HG03196 (cell line): ENCODE data around the gene AHSP.
A peak's percentile ranks its signal among the peaks of the same experiment; 100 is the strongest.
"Not testable (repeated sequence)": the region's sequence is repeated elsewhere in the genome, so short reads cannot be mapped to it uniquely, and the experiment has no call there.

Experiments
- ATAC-seq: cut with Tn5 transposase; IDR thresholded peaks from one replicate; pipeline ENCODE4 v1.9.1; 2021; ENCODE audit not compliant: unreplicated experiment

Gene AHSP

GRCh38 chr16:31499928-31500327, 27.8 kb upstream of the AHSP start:
- no peak for ATAC-seq

GRCh38 chr16:31501226-31501965, 26.3 kb upstream of the AHSP start:
- no peak for ATAC-seq

- no peak for ATAC-seq
Measured at GRCh38 chr16:31501966-31502348, 25.7 kb upstream of the AHSP start.

GRCh38 chr16:31502981-31503380, 24.7 kb upstream of the AHSP start:
- ATAC-seq, result no peak

- ATAC-seq, result not testable (repeated sequence)
Measured at GRCh38 chr16:31503555-31503954, 24.1 kb upstream of the AHSP start.

GRCh38 chr16:31504159-31504558, 23.5 kb upstream of the AHSP start:
- ATAC-seq, result no peak

- peak; percentile 36 for ATAC-seq
Measured at GRCh38 chr16:31505483-31505882, 22.2 kb upstream of the AHSP start.

GRCh38 chr16:31507617-31507928, 20.1 kb upstream of the AHSP start:
- ATAC-seq, result no peak

- ATAC-seq, result peak; percentile 86
Measured at GRCh38 chr16:31507929-31508705, 19.6 kb upstream of the AHSP start, which contains the start of gene RUSF1. TSS of gene RUSF1 (minus strand) at chr16:31508391. CDS start at chr16:31508373, 18 bp downstream.

GRCh38 chr16:31508706-31509195, 18.9 kb upstream of the AHSP start:
- ATAC-seq, result no peak

- no peak for ATAC-seq
Measured at GRCh38 chr16:31513126-31513525, 14.6 kb upstream of the AHSP start.

- ATAC-seq, result no peak
Measured at GRCh38 chr16:31513884-31514283, 13.8 kb upstream of the AHSP start.

GRCh38 chr16:31517800-31518402, 9.8 kb upstream of the AHSP start:
- ATAC-seq, result no peak

- no peak for ATAC-seq
Measured at GRCh38 chr16:31519759-31520431, 7.8 kb upstream of the AHSP start.

GRCh38 chr16:31521368-31521767, 6.3 kb upstream of the AHSP start:
- ATAC-seq, result no peak

- ATAC-seq, result no peak
Measured at GRCh38 chr16:31522071-31522470, 5.6 kb upstream of the AHSP start.

GRCh38 chr16:31523768-31524167, 3.9 kb upstream of the AHSP start:
- not testable (repeated sequence) for ATAC-seq

GRCh38 chr16:31525113-31525512, 2.6 kb upstream of the AHSP start:
- ATAC-seq, result no peak

- ATAC-seq, result no peak
Measured at GRCh38 chr16:31528523-31529107, 915 bp downstream of the AHSP start.

- no peak for ATAC-seq
Measured at GRCh38 chr16:31529108-31529936, 1.6 kb downstream of the AHSP start.
